Measurements from ENCODE around the gene SH2D1B.

DNA sequence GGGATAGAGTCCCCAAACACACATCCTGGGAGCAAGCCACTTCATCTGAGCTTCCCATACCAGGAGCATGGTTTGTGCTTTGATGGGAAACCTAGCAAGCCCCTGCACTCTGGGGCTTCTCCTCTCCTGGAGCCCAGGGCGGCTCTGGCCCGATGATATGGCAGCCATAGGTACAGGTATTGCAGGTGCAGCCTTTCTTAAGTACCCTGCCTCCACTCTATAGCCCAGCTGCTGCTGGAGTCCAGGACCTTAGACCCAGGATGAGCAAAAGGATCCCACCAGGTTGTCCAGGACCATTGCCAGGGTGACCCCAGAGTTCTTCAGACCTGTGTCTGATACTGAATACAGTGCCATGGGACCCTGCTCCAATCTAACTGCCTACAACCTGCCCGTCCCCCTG lies 26.2 kb downstream of the SH2D1B start:
- TF ChIP-seq, protein P1, sequence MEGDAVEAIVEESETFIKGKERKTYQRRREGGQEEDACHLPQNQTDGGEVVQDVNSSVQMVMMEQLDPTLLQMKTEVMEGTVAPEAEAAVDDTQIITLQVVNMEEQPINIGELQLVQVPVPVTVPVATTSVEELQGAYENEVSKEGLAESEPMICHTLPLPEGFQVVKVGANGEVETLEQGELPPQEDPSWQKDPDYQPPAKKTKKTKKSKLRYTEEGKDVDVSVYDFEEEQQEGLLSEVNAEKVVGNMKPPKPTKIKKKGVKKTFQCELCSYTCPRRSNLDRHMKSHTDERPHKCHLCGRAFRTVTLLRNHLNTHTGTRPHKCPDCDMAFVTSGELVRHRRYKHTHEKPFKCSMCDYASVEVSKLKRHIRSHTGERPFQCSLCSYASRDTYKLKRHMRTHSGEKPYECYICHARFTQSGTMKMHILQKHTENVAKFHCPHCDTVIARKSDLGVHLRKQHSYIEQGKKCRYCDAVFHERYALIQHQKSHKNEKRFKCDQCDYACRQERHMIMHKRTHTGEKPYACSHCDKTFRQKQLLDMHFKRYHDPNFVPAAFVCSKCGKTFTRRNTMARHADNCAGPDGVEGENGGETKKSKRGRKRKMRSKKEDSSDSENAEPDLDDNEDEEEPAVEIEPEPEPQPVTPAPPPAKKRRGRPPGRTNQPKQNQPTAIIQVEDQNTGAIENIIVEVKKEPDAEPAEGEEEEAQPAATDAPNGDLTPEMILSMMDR (conservative IDR thresholded peaks at IDR 0.05; ENCODE audit: low read depth, low read length): no peak
- TF ChIP-seq EZH2 (IDR thresholded peaks at IDR 0.05; ENCODE audit: low read length, unreplicated experiment): no peak
